KMS-11 (cell line): ENCODE data around the gene IL17RB.

Source experiments
- H2AFZ ChIP-seq: fragments of 200-600 bp; sonication (generic); 2 replicates; pipeline ENCODE4 v1.6.1; 2016; ENCODE audit warnings: antibody characterized with exemption, mixed run types, low read depth
- H3K27ac ChIP-seq: fragments of 200-600 bp; sonication (generic); 2 replicates; pipeline ENCODE4 v1.6.1; 2016; ENCODE audit warnings: mild to moderate bottlenecking, mixed run types
- H3K27me3 ChIP-seq: fragments of 200-600 bp; sonication (generic); 2 replicates; pipeline ENCODE4 v1.6.1; 2017; ENCODE audit warnings: mild to moderate bottlenecking, low read depth, mixed run types, moderate library complexity; ENCODE audit not compliant: insufficient read depth
- H3K36me3 ChIP-seq: fragments of 200-600 bp; sonication (generic); 2 replicates; pipeline ENCODE4 v1.6.1; 2017; ENCODE audit warnings: mild to moderate bottlenecking, mixed run types; ENCODE audit not compliant: insufficient read depth
- H3K4me1 ChIP-seq: fragments of 200-600 bp; sonication (generic); 2 replicates; pipeline ENCODE4 v1.6.1; 2016; ENCODE audit warnings: mild to moderate bottlenecking, low read depth, mixed run types; ENCODE audit not compliant: poor library complexity, severe bottlenecking
- H3K4me2 ChIP-seq: fragments of 200-600 bp; sonication (generic); 2 replicates; pipeline ENCODE4 v1.7.0; 2016; ENCODE audit warnings: mild to moderate bottlenecking, mixed run types
- H3K4me3 ChIP-seq: fragments of 200-600 bp; sonication (generic); IDR thresholded peaks from 2 replicates; pipeline ENCODE4 v1.6.1; 2017; ENCODE audit warnings: low read depth, low read length, mixed read lengths; ENCODE audit not compliant: insufficient read depth
- H3K79me2 ChIP-seq: fragments of 200-600 bp; sonication (generic); 2 replicates; pipeline ENCODE4 v1.6.1; 2016; ENCODE audit warnings: low read depth, mixed run types; ENCODE audit not compliant: insufficient read depth
- H3K9ac ChIP-seq: fragments of 200-600 bp; sonication (generic); 2 replicates; pipeline ENCODE4 v1.6.1; 2016; ENCODE audit warnings: mild to moderate bottlenecking, mixed run types
- H4K20me1 ChIP-seq: fragments of 200-600 bp; sonication (generic); 2 replicates; pipeline ENCODE4 v1.6.1; 2016; ENCODE audit warnings: mild to moderate bottlenecking, mixed run types; ENCODE audit not compliant: insufficient read depth
- TF ChIP-seq, protein P1 (sequence below): fragments of 200-600 bp; sonication (generic); conservative IDR thresholded peaks from 2 replicates; pipeline ENCODE4 v1.6.1; 2017; ENCODE audit warnings: low read depth, mild to moderate bottlenecking, antibody characterized with exemption, low read length, moderate library complexity, mixed read lengths

Gene IL17RB

DNA sequence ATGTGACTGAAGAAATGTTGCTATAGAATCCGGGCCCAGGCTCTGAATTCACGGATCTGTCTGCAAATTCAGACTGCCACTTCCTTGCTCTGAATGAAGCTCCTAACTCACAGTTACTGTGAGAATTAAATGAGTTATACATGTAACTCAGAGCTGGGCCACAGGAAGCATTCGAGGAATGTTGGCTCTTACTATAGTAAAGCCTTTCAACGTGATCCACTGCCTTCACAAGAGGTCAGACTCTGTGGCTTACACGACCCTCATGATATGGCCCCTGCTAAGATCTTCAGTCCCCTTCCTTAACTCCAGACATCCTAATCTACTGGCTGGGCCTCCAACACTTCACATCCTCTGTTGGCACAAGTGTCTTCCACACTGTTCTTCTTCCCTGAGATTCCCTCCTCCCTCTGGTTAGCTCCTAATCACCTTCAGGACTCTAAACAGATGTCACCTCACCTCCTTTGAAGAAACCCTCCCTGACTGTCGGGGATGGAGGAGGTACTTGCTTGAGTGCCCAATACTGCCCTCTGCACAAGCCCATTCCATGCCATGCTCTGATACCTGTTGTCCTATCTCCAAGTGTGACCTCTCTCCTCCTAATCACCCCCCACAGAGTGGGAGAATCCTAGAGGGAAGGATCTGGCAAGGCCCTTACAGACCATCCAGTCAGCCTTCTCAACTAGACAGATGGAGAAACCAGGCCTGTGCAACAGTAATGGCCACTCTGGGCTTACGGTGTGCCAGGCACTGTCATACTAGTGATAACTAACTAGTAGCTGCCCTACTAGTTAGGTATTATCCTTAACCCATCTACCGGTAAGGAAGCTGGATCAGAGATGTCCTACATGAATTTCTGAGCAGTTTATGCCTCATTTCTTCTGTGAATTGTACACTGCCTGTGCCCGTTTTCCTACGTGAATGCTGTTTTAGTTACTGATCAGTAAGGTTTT, 34.3 kb downstream of the IL17RB start:
- no peaks in the 10 kb centered on the region for H3K79me2 ChIP-seq
- TF ChIP-seq, protein P1, sequence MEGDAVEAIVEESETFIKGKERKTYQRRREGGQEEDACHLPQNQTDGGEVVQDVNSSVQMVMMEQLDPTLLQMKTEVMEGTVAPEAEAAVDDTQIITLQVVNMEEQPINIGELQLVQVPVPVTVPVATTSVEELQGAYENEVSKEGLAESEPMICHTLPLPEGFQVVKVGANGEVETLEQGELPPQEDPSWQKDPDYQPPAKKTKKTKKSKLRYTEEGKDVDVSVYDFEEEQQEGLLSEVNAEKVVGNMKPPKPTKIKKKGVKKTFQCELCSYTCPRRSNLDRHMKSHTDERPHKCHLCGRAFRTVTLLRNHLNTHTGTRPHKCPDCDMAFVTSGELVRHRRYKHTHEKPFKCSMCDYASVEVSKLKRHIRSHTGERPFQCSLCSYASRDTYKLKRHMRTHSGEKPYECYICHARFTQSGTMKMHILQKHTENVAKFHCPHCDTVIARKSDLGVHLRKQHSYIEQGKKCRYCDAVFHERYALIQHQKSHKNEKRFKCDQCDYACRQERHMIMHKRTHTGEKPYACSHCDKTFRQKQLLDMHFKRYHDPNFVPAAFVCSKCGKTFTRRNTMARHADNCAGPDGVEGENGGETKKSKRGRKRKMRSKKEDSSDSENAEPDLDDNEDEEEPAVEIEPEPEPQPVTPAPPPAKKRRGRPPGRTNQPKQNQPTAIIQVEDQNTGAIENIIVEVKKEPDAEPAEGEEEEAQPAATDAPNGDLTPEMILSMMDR = no peak
- H3K4me3 ChIP-seq = peak overlapping the region; percentile 90
- peak overlapping the region; percentile 82 for H3K4me2 ChIP-seq
- H3K27me3 ChIP-seq = no peaks in the 10 kb centered on the region
- H3K4me1 ChIP-seq = peaks cover 16% of the 10 kb centered on the region
- 0 out of 2 replicates have a peak overlapping the region, but pooled peaks have one; percentile 61 for H2AFZ ChIP-seq
- H4K20me1 ChIP-seq = no peaks in the 10 kb centered on the region
- no peaks in the 10 kb centered on the region; the same call in 1 of the 2 replicates for H3K36me3 ChIP-seq
- H3K27ac ChIP-seq = peak overlapping the region; percentile 48; the same call in 1 of the 2 replicates
- peak overlapping the region; percentile 69; the same call in 1 of the 2 replicates for H3K9ac ChIP-seq

DNA sequence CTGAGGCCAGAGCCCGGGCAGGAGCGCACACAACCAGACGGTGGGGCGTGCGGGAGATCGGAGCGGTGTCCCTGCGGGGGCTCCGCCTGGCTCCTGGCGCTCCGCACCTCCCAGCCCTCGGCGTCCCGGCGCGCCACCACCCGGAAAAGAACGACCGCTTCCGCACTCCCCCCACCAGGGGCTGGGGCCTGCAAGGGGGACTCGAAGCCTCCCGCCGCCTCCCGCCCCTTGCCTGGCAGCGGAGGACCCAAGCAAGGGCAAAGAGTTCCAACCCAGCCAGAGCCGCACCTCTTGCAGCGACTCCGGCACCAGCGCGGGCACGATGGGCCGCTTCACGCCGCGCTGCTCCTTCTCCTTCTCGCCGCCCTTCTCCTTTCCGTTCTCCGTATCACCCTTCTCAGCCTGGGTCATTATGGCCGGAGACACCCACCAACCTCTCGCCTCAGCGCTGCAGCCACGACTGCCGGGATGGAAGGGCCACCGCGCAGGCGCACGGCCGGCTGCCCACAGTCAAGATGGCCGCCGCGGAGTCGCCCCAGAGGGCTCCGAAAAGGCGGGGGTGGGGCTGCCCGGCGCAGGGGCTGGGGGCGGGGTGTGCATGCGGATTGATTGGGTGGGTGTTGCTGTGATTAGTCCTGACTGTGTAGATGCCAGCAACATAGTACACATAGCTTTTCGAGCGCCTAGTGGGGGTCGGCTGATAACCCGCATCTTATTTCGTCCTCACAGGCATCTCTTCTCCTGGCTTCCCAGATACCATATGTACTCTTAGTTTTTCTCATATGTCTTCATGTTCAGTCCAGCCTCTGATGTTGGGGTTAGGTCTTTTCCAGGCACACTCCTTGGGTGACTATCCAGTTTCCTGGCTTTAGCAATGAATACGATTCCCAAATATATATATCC, 35.6 kb downstream of the IL17RB start, which contains the start of gene ACTR8:
Gene ACTR8 (minus strand): TSS at position 462 of the 903 bp plus-strand sequence. CDS start 51 bp downstream, at position 411.
- Histone ChIP-seq H3K4me2 (peak within 1 kb of the TSS; percentile 82), H3K79me2 (no peaks in the 10 kb centered on the region), H3K4me3 (peak within 1 kb of the TSS; percentile 90), H2AFZ (peak within 1 kb of the TSS; percentile 61), H3K36me3 (no peaks in the 10 kb centered on the region; the same call in 1 of the 2 replicates), H3K27me3 (no peaks in the 10 kb centered on the region), H3K4me1 (peaks cover 28% of the 10 kb centered on the region), H4K20me1 (no peaks in the 10 kb centered on the region), H3K9ac (peak within 1 kb of the TSS; percentile 69; the same call in 1 of the 2 replicates), H3K27ac (peak within 1 kb of the TSS; percentile 48)
- TF ChIP-seq, protein P1 = no peak

DNA sequence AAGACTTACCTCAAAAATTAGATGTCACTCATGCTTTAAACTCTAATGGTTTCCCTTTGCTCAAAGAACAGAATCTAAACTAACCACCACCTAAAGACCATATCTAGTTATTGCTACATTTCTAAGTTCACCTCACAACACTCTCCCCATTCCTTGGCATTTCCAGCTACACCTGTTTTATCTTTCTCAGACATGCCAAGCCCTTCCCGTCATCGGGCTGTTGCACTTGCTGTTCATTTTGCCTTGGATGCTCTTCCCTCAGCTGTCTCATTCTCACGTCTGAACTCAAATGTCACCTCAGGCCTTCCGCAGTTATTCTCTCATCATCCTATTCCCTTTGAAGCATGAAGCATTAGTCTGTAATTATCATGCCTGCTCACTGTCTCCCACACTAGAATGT, 36.6 kb downstream of the IL17RB start:
- no peaks in the 10 kb centered on the region for H4K20me1 ChIP-seq
- peaks cover 7% of the 10 kb centered on the region; the same call in 1 of the 2 replicates for H3K79me2 ChIP-seq
- H3K4me3 ChIP-seq = no peak overlapping the region
- no peaks in the 10 kb centered on the region for H3K27me3 ChIP-seq
- TF ChIP-seq, protein P1 = no peak
- no peak overlapping the region for H3K27ac ChIP-seq
- H3K4me2 ChIP-seq = no peak overlapping the region
- no peak overlapping the region for H3K9ac ChIP-seq
- H3K4me1 ChIP-seq = peaks cover 39% of the 10 kb centered on the region
- H2AFZ ChIP-seq = no peak overlapping the region
- no peaks in the 10 kb centered on the region; the same call in 1 of the 2 replicates for H3K36me3 ChIP-seq

DNA sequence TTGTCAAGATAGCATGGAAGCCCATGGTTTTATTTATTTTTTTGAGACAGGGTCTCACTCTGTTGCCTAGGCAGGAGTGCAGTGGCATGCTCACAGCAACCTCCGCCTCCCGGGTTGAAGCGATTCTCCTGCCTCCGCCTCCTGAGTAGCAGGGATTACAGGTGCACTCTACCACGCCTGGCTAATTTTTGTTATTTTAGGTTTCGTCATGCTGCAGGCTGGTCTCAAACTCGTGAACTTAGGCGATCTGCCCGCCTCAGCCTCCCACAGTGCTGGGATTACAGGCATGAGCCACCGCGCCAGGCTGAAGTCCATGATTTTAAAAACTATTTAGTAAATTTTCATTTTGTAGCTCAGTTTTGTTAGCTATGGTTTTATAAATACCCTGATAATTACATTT, 38.3 kb downstream of the IL17RB start:
- no peak overlapping the region for H3K4me2 ChIP-seq
- no peaks in the 10 kb centered on the region for H4K20me1 ChIP-seq
- peaks cover 55% of the 10 kb centered on the region for H3K4me1 ChIP-seq
- H2AFZ ChIP-seq = no peak overlapping the region
- H3K9ac ChIP-seq = no peak overlapping the region
- TF ChIP-seq, protein P1 = no peak
- H3K36me3 ChIP-seq = no peaks in the 10 kb centered on the region; the same call in 1 of the 2 replicates
- H3K27ac ChIP-seq = no peak overlapping the region
- no peak overlapping the region for H3K4me3 ChIP-seq
- H3K27me3 ChIP-seq = no peaks in the 10 kb centered on the region
- H3K79me2 ChIP-seq = peaks cover 23% of the 10 kb centered on the region; the same call in 1 of the 2 replicates
